K562 (cell line): ENCODE measurements around the gene SLC41A3. TPM values are rescaled to one million over a fixed set of nuclear protein-coding genes. Genes with fewer than 3 reads are reported as not detected.

Experiments used
- ATAC-seq: fragments of 200-7000 bp; cut with Tn5 transposase; 3 replicates; pipeline ENCODE4 v1.9.1; 2020; ENCODE audit warnings: moderate library complexity
- BruUV-seq: library from RNA; stranded (reverse); fragments of 400-500 nt; replicated peaks from 2 replicates; lab custom pipeline; 2021; lab: Mats Ljungman, UMichigan
- CTCF ChIA-PET: fragments of 300-600 bp; formaldehyde crosslinking; extraction: SDS; loops from one replicate; lab custom pipeline; 2021; ENCODE audit warnings: low intra/inter-chr PET ratio; lab: Yijun Ruan, JAX
- POLR2A ChIA-PET: fragments of 300-600, 350-650 bp; sonication (Branson Sonifier 250); formaldehyde crosslinking; extraction: SDS; loops from one replicate; lab custom pipeline; 2021; ENCODE audit warnings: antibody characterized with exemption, inconsistent platforms; lab: Yijun Ruan, JAX
- DNase-seq, 4 experiments: peaks; one replicate each; pipeline versions ENCODE4 v3.0.0 to v3.0.0-alpha.2; 2011 to 2018; ENCODE audit warnings: low spot score in 3 of 4, mixed read lengths in 3 of 4; ENCODE audit errors: extremely low read depth in 1 of 4
- FAIRE-seq: peaks from 2 replicates; lab custom pipeline; 2011; peaks lifted over from hg19 to GRCh38; lab: Jason Lieb, UNC
- H2AFZ ChIP-seq: 2 replicates; pipeline ENCODE4 v1.6.0; 2011; ENCODE audit warnings: low read depth, low read length, control low read depth, inconsistent platforms
- H3K27ac ChIP-seq: fragments of 200-600 bp; 3 replicates; pipeline ENCODE4 v1.8.0; 2011; ENCODE audit warnings: low read depth, mild to moderate bottlenecking, control low read depth, inconsistent platforms, low read length, moderate library complexity, mixed read lengths; ENCODE audit errors: extremely low read depth
- H3K27me3 ChIP-seq, 2 experiments: fragments of 300-600 bp in 1 of 2; 2 replicates in 1 of 2; 3 replicates in 1 of 2; pipeline versions ENCODE4 v1.6.0 to v1.8.0; 2011; ENCODE audit warnings: inconsistent platforms in 2 of 2, low read length in 2 of 2, mild to moderate bottlenecking in 1 of 2, mixed read lengths in 1 of 2, moderate library complexity in 1 of 2; ENCODE audit not compliant: control insufficient read depth in 2 of 2, insufficient read depth in 2 of 2
- H3K36me3 ChIP-seq: fragments of 300-600 bp; 3 replicates; pipeline ENCODE4 v1.8.0; 2011; ENCODE audit warnings: mild to moderate bottlenecking, low read length, inconsistent platforms; ENCODE audit not compliant: control insufficient read depth, insufficient read depth
- H3K4me1 ChIP-seq, 2 experiments: fragments of 200-600 bp in 1 of 2; replicated peaks in 1 of 2; 2 replicates in 1 of 2; 3 replicates in 1 of 2; pipeline versions ENCODE4 v1.5.1 to v1.8.0; 2011; ENCODE audit warnings: inconsistent platforms in 2 of 2, low read length in 2 of 2, mild to moderate bottlenecking in 1 of 2, mixed read lengths in 1 of 2, moderate library complexity in 1 of 2; ENCODE audit not compliant: control insufficient read depth in 2 of 2, insufficient read depth in 2 of 2
- H3K4me2 ChIP-seq: 2 replicates; pipeline ENCODE4 v1.6.1; 2011; ENCODE audit warnings: low read length, control low read depth, inconsistent platforms, mixed read lengths; ENCODE audit not compliant: insufficient read depth
- H3K4me3 ChIP-seq: fragments of 200-600 bp; sonication (generic), shearing (Covaris generic); 2 replicates; pipeline ENCODE4 v1.5.1; 2016; ENCODE audit warnings: control low read depth, inconsistent platforms
- H3K79me2 ChIP-seq: fragments of 200-600 bp; 3 replicates; pipeline ENCODE4 v1.8.0; 2011; ENCODE audit warnings: low read length, inconsistent platforms; ENCODE audit not compliant: control insufficient read depth, insufficient read depth
- H3K9ac ChIP-seq, 2 experiments: 2 replicates each; pipeline versions ENCODE4 v1.6.0 to v1.6.1; 2011; ENCODE audit warnings: low read depth in 2 of 2, low read length in 2 of 2, control low read depth in 1 of 2, inconsistent platforms in 1 of 2, mild to moderate bottlenecking in 1 of 2, mixed read lengths in 1 of 2; ENCODE audit not compliant: insufficient read depth in 1 of 2
- H3K9me1 ChIP-seq: one replicate; pipeline ENCODE4 v1.6.0; 2011; ENCODE audit warnings: inconsistent platforms, mild to moderate bottlenecking, low read length, moderate library complexity; ENCODE audit not compliant: control insufficient read depth, insufficient read depth
- H3K9me3 ChIP-seq: replicated peaks from 2 replicates; pipeline ENCODE4 v1.5.1; 2011; ENCODE audit warnings: low read depth, low read length, inconsistent platforms; ENCODE audit not compliant: control insufficient read depth, insufficient read depth
- H4K20me1 ChIP-seq: replicated peaks from 2 replicates; pipeline ENCODE4 v1.6.1; 2011; ENCODE audit warnings: low read length, inconsistent platforms, mixed read lengths; ENCODE audit not compliant: control insufficient read depth, insufficient read depth
- EP400 ChIP-seq: fragments of 450-650 bp; IDR thresholded peaks from 2 replicates; pipeline ENCODE4 v1.6.1; 2017; ENCODE audit warnings: antibody characterized with exemption, mild to moderate bottlenecking, moderate library complexity
- ETV6 ChIP-seq, 3 experiments: fragments of 150-350 bp in 1 of 3; sonication (generic) in 1 of 3; formaldehyde crosslinking in 1 of 3; IDR thresholded peaks; 2 replicates each; pipeline versions ENCODE4 v1.6.1 to v1.8.0; 2014 to 2022; ENCODE audit warnings: borderline replicate concordance in 2 of 3, low read depth in 2 of 3, antibody characterized with exemption in 1 of 3, low read length in 1 of 3, mild to moderate bottlenecking in 1 of 3, missing genetic modification reagents in 1 of 3
- ILF3 ChIP-seq: fragments of 450-650 bp; IDR thresholded peaks from 2 replicates; pipeline ENCODE4 v1.6.1; 2018; ENCODE audit warnings: antibody characterized with exemption, mild to moderate bottlenecking, moderate library complexity, borderline replicate concordance
- KDM2B ChIP-seq: fragments of 250-450 bp; sonication (Bioruptor Pico); IDR thresholded peaks from 2 replicates; pipeline ENCODE4 v1.8.0; 2021; ENCODE audit warnings: mild to moderate bottlenecking, moderate library complexity
- MBD2 ChIP-seq: sonication (generic); IDR thresholded peaks from 2 replicates; pipeline ENCODE4 v1.6.1; 2016; ENCODE audit warnings: low read depth, borderline replicate concordance
- MLLT1 ChIP-seq, 2 experiments: fragments of 450-650 bp; IDR thresholded peaks; 2 replicates each; pipeline ENCODE4 v1.6.1; 2016
- NONO ChIP-seq, 2 experiments: fragments of 200-400 bp in 1 of 2; fragments of 450-650 bp in 1 of 2; formaldehyde crosslinking in 1 of 2; IDR thresholded peaks; 2 replicates each; pipeline ENCODE4 v1.6.1; 2017; ENCODE audit warnings: low read depth in 2 of 2, mild to moderate bottlenecking in 2 of 2, moderate library complexity in 2 of 2, low read length in 1 of 2
- PRPF4 ChIP-seq: fragments of 200-400 bp; formaldehyde crosslinking; IDR thresholded peaks from one replicate; pipeline ENCODE4 v1.6.1; 2017; ENCODE audit warnings: low read length, low read depth, mild to moderate bottlenecking; ENCODE audit not compliant: insufficient read depth, poor library complexity, severe bottlenecking
- RREB1 ChIP-seq: fragments of 250-450 bp; sonication (Bioruptor Pico); IDR thresholded peaks from 2 replicates; pipeline ENCODE4 v1.4.0; 2020
- TAF9B ChIP-seq: fragments of 450-650 bp; IDR thresholded peaks from 2 replicates; pipeline ENCODE4 v1.6.1; 2018; ENCODE audit warnings: mild to moderate bottlenecking; ENCODE audit not compliant: partially characterized antibody
- XRCC3 ChIP-seq: fragments of 450-650 bp; IDR thresholded peaks from 2 replicates; pipeline ENCODE4 v1.6.1; 2017; ENCODE audit warnings: mild to moderate bottlenecking, moderate library complexity
- ZBTB17 ChIP-seq: fragments of 450-650 bp; formaldehyde crosslinking; IDR thresholded peaks from 2 replicates; pipeline ENCODE4 v1.4.0; 2020; ENCODE audit warnings: mild to moderate bottlenecking
- ZFP1 ChIP-seq: fragments of 450-650 bp; formaldehyde crosslinking; IDR thresholded peaks from 2 replicates; pipeline ENCODE4 v1.4.0; 2020; ENCODE audit warnings: mild to moderate bottlenecking, mixed read lengths
- ZNF239 ChIP-seq: fragments of 250-450 bp; sonication (Bioruptor Pico); IDR thresholded peaks from 2 replicates; pipeline ENCODE4 v1.4.0; 2020; ENCODE audit warnings: mild to moderate bottlenecking
- ZSCAN29 ChIP-seq: fragments of 450-650 bp; IDR thresholded peaks from 2 replicates; pipeline ENCODE4 v1.6.1; 2017
- WGBS: fragments of 100-300 bp; shearing (Covaris generic); methylation state at CpG from one replicate; pipeline ENCODE4 v1.1.6; 2016; ENCODE audit warnings: low coverage, mixed read lengths; ENCODE audit not compliant: insufficient coverage; ENCODE audit errors: missing lambda C conversion rate; 5-methylcytosine and 5-hydroxymethylcytosine counted together
- in situ Hi-C: fragments of 300-500 bp; cut with MboI; formaldehyde crosslinking; loops from 4 replicates; pipeline ENCODE4 v1.15.0; 2018; ENCODE audit warnings: inconsistent platforms, mixed read lengths
- intact Hi-C: fragments of 100-400 bp; cut with micrococcal nuclease; formaldehyde crosslinking; loops from 2 replicates; pipeline ENCODE4 v1.14.2; 2022
- polyA plus RNA-seq, 8 experiments: library from polyadenylated mRNA; depleted of rRNA in 4 of 8; stranded (reverse) in 5 of 8; unstranded in 3 of 8; fragments of >200 nt; fragmentation: Nextera tagmentation in 2 of 8; fragmentation: Illumina TruSeq in 1 of 8; extraction: Ambion mirVana in 2 of 8; extraction: Trizol in 1 of 8; gene quantifications; 2 replicates each; pipeline versions ENCODE4 v1.2.1 to v1.2.3, GENCODE V29; 2011 to 2014; ENCODE audit warnings: inconsistent platforms in 1 of 8, missing spikeins in 1 of 8
- total RNA-seq, 7 experiments: library from RNA; depleted of rRNA in 6 of 7; stranded (reverse); fragments of >200 nt in 6 of 7; fragmentation: Illumina TruSeq in 2 of 7; extraction: Trizol in 2 of 7; gene quantifications; 2 replicates each; pipeline versions ENCODE4 v1.2.1 to v1.2.3, GENCODE V29; 2011 to 2021; ENCODE audit warnings: low replicate concordance in 1 of 7

The SLC41A3 gene
- total and polyA plus RNA-seq, 9 of the 15 experiments (the other 6 are each of a cell fraction or from before 2014, with no cell fraction given), result 4.1 to 20.7 (median 11.2) TPM

DNA sequence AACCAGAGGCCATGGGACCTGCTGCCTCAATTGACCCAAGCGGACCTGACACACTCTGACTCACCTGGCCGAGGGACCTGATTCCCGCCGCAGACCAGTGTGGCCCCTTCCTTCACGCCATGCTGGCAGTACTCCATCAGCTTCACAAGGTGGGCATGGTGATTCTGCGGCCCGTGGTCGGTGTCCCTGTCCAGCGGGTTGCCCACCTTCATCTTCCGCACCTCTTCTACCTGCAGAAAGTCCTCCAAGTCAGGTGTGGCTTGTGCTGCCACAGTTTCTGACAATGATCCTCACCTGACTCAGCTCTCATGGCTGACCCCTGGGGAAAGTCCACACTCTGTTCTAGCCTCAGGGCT, 25.9 kb upstream of the SLC41A3 start:
- H2AFZ ChIP-seq, result no peak overlapping the region
- ChIA-PET POLR2A (no interaction called here), CTCF (no interaction called here)
- no peaks in the 10 kb centered on the region for H3K4me1 ChIP-seq
- ATAC-seq (no peak), FAIRE-seq (no peak), DNase-seq (no peak)
- H3K4me2 ChIP-seq, result no peak overlapping the region
- H3K27ac ChIP-seq, result no peak overlapping the region
- no peaks in the 10 kb centered on the region for H3K9me3 ChIP-seq
- intact Hi-C loops (no loop called here), in situ Hi-C loops (no loop called here)
- H4K20me1 ChIP-seq, result 0 out of 2 replicates have a peak, but pooled peaks cover 3% of the 10 kb centered on the region
- no peak overlapping the region for H3K9ac ChIP-seq
- 0% methylated on average over 7 of the region's 10 CpGs for WGBS
- H3K79me2 ChIP-seq, result no peaks in the 10 kb centered on the region
- H3K4me3 ChIP-seq, result no peak overlapping the region
- no peak for TF ChIP-seq KDM2B (CRISPR knock-in tag)
- TF ChIP-seq TAF9B, result no peak
- TF ChIP-seq PRPF4, result no peak
- TF ChIP-seq XRCC3, result no peak
- no peak for TF ChIP-seq ZBTB17 (CRISPR knock-in tag)
- TF ChIP-seq ILF3, result no peak
- no peak for TF ChIP-seq RREB1 (CRISPR knock-in tag)
- TF ChIP-seq EP400, result no peak
- TF ChIP-seq ETV6 (IDR thresholded peaks at IDR 0.05; ENCODE audit: borderline replicate concordance in 1 of 2, low read depth in 2 of 2, low read length in 1 of 2), result no peak
- no peak for TF ChIP-seq ETV6 (CRISPR knock-in tag; IDR thresholded peaks at IDR 0.05; ENCODE audit: borderline replicate concordance)
- no peak for TF ChIP-seq ZNF239 (CRISPR knock-in tag)
- no peak for TF ChIP-seq ZFP1 (CRISPR knock-in tag)
- TF ChIP-seq ZSCAN29, result no peak
- TF ChIP-seq MBD2, result no peak
- TF ChIP-seq NONO (IDR thresholded peaks at IDR 0.05; ENCODE audit: low read depth in 2 of 2, low read length in 1 of 2), result no peak
- no peak for TF ChIP-seq MLLT1 (IDR thresholded peaks at IDR 0.05)
- H3K27me3 ChIP-seq, result peaks cover 2 to 70% of the 10 kb centered on the region in 2 experiments; a peak in 4 of 5 replicates
- H3K36me3 ChIP-seq, result no peaks in the 10 kb centered on the region
- no peaks in the 10 kb centered on the region for H3K9me1 ChIP-seq
- no TSS peak for BruUV-seq
